ENCODE data around the gene GM2A.
"Not testable (repeated sequence)": the region's sequence is repeated elsewhere in the genome, so short reads cannot be mapped to it uniquely, and the experiment has no call there.

GM2A gene

DNA sequence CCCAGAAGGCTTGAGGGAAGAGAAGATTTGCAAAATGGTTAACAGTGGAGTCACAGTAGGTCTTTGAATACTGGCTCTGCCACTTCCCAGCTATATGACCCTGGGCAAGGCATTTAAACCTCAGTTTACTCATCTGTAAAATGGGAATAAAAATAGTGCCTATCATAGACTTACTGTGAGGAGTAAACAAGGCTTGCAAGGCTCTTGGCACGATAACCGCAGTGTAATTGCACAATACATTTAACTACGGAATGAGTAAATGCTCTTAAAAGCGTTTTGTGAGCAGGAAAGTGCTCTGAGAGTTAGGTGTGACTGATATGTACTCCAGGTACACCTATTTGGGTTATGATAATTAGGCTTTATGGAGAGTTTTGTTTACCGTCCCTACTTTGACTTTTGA, 42.2 kb downstream of the GM2A start:
- DNase-seq = no peak

DNA sequence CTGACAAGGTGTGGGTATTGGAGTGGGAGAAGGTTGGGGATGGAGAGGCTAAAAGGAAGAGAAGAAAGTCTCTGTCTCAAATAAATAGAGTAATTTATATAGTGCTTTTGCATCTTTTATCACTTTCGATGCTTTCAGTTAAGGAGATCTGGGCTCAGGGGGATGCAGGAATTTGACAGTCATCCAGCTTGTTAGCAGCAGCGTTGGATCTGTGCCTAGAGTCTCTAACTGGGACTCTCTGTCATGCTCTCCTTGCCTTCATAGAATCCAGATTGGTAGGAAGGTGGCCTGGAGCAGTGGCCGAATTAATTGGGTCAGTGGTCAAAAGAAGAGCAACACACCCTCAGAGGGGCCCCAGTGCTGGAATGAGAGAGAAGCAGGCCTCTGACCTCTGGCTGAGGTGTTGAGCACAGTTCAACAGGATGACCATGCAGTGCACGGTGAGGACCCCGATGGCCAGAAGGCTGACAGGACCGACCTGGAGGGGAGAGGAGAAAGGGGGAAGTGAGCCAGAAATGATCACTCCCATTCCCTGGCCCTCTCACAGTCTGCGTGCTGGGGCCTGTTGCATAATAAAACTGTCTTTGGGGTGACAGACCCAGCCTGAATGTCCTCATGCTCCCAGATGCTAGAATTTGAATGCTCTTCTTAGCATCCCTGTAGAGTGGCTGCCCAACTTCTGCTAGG, 42.9 kb downstream of the GM2A start:
- no peak for DNase-seq

DNA sequence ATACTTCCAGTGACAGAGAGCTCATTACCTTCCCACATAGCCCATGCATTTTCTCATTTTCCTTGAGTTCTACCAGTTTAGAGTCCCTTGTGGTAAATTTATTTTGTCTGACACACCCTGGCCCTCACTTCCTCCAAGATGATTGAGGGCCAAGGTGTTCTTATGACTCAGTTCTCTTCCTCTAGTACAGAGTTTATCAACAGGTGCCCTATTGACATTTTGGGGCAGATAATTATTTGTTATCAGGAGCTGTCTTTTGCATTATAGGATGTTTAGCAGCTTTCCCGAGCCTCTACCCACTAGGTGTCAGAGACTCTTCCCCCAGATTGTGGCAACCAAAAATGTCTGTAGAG, 43.5 kb downstream of the GM2A start:
- no peak for DNase-seq

DNA sequence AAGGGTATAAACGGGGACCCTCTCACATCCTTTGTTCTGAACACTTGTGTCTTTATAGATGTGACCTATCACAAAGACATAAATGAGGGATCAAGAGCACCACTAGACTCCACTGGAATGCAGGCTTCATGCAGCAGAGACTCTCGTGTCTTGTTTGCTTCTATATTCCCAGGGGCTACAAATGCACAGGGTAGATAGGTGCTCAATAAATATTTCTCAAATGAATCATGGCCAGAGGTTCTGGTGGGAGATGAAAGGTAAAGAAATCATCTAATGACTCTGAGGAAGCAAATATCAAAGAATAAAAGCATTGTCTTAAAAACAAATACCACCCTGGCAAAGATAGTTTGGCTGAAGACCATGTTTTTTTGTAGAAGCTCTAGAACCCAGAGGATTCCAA, 44.0 kb downstream of the GM2A start:
- DNase-seq = no peak

DNA sequence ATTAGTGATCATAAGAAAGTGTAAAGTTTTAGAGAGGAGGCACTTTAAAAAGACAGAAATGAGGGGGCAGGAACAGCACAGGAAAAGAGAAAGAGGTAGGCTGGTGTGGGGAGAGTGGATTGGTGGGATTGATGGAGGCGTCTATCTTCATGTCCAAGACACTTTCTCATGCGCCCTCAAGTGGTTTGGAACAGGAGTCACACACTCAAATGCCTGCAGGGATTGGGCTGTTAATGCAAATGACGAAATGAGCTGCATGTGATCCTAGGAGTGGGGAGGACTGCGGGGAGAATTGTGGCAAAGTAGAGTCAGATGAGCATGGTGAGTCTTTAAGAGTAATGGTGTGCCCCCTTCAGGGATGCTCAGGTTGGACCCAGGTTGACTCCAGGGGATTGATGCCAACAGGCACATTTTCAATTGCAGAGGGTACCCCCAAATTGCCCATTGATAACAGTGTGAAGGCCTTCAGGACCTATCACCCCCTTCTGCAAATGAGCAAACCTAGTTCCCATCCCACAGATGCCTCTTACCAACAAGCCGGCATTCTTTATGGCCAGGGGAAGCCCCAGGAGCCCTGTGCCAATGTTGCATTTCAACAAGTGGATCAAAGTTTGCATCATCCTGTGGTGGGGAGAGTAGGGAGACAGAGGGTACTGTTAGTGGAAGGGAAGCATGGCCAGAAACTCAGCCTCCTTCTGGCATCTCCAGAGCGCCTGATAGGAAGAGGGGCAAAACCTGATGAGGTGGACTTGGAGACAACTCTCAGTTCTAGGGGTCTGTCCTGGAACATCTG, 45.3 kb downstream of the GM2A start:
- DNase-seq = peak; percentile 43

DNA sequence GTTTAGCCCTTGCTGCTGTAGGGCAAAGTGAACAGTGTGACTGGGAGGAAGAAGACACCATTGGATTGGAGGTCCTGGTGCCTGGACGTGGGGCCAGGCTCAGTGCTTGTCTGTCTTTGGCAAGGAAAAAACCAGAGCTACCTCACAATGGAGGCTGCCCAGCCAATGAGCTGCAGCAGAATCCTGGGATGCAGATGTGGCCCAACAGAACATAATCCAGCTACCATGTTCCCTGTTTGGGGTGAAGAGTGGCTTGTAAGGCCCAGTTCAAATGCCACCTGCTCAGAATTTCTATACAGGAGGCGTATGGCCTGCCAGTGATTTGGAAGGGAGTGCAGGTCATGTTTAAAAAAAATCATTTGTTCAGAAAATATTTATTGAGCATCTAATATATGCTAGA, 50.7 kb downstream of the GM2A start, which contains the start of gene SLC36A3:
SLC36A3 (minus strand) TSS at position 101 of the 400 bp plus-strand sequence. CDS start 412 bp downstream, outside the sequence.
- no peak for DNase-seq

DNA sequence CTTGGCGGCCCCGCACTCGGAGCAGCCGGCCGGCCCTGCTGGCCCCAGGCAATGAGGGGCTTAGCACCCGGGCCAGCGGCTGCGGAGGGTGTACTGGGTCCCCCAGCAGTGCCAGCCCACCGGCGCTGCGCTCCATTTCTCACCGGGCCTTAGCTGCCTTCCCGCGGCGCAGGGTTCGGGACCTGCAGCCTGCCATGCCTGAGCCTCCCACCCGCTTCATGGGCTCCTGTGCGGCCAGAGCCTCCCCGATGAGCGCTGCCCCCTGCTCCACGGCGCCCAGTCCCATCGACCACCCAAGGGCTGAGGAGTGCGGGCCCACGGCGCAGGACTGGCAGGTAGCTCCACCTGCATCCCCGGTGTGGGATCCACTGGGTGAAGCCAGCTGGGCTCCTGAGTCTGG, 56.3 kb downstream of the GM2A start:
- not testable (repeated sequence) for DNase-seq

DNA sequence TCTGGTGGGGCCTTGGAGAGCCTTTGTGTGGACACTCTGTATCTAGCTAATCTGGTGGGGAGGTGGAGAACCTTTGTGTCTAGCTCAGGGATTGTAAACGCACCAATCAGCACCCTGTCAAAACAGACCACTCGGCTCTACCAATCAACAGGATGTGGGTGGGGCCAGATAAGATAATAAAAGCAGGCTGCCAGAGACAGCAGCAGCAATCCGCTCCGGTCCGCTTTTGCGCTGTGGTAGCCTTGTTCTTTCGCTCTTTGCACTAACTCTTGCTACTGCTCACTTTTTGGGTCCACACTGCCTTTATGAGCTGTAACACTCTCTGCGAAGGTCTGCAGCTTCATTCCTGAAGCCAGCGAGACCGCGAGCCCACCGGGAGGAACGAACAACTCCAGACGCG, 56.8 kb downstream of the GM2A start:
- not testable (repeated sequence) for DNase-seq

DNA sequence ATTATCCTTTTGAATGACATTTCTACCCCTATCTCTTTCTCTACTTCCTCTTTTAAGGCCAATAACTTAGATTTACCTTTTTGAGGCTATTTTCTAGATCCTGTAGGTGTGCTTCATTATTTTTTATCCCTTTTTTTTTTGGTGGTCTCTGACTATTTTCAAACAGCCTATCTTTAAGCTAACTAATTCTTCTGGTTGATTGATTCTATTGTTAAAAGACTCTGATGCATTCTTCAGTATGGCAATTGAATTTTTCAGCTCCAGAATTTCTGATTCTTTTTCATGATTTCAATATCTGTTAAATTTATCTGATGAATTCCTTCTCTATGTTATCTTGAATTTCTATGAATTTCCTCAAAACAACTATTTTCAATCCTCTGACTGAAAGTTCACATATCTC, 57.9 kb downstream of the GM2A start:
- no peak for DNase-seq

DNA sequence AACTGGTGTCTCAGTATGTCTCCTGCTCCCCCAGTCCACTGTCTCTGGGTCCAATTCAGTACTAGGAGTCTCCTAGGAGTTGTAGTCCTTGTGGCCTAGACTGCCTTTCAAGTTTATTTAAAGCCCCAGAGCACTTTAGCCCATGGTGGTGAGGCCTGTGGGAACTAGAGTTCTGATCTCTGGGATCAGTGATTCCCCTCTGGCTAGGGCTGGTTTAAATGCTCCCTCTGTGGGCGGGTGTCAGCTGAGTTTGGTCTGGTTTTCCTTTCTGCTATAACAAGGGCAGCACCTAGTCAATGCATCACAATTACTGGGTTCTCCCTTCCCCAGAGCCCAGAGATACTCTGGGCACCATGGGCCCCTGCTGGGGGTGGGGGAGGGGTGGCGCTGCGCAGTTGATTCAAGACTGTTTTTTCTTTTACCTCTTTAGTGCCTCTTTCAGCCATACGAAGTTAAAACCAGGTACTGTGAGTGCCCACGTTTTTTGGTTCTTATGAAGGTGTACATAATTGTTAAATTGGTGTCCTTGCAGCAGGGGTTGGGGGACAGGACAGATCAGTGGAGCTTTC, 59.9 kb downstream of the GM2A start:
- no peak for DNase-seq

DNA sequence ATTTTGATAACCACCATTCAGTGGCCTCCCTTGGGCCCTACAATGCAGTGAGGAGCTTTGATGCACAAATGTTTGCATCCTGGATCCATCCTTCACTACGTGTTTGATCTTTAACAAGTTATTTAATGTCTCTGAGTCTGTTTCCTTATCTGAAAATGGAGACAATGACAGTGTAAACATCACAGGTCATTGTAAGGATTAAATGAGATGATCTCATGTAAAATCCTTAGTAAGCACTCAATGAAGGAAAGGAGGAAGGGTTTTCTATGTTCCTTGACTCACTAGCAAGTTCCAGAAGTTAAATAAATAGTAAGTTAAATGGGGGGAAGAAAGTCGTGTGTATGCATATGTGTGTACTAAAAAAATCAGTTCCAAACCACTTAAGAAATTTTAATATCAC, 60.4 kb downstream of the GM2A start:
- DNase-seq = no peak

DNA sequence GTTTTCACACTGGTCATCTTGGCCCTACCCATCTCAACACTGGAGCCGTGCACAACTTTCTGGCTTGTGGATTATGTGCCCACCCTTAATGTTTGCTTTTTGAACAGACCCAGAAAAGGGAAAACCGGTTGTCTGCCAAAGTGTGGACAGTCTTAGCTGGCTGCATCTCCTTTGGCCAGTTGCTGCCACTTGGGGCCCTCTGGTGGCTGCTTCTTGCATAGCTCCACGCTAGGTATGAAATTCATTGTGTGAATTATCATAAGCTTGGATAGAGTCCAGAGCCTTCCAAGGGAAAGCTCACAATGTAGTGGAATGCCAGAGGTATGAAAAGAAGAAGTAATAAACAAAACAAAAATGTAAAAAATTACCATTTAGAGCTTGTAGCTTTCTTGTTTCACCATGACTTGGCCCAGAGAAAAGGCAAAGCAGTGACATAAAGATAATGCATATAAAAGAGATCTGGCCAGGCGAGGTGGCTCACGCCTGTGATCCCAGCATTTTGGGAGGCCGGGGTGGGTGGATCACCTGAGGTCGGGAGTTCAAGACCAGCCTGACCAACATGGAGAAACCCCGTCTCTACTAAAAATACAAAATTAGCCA, 63.1 kb downstream of the GM2A start:
- peak; percentile 45 for DNase-seq

DNA sequence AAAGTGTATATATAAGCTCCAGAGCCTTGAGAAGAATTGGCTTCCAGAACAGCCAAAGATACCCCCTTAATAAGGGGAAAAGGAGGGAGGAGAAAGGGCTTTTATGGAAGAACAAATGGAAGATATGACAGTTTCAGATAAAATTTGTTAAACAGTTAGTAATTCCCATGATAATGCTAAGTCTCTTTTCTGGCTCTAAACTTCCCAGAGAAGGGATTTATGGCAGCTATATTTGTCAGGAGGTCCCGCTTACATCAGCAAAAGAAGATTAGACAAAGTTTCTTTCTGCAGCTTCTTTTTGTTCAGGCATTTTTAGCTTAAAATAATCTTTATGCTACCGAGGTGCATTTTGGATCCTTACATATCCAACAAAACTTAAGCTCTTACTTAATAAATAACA, 64.9 kb downstream of the GM2A start:
- no peak for DNase-seq

DNA sequence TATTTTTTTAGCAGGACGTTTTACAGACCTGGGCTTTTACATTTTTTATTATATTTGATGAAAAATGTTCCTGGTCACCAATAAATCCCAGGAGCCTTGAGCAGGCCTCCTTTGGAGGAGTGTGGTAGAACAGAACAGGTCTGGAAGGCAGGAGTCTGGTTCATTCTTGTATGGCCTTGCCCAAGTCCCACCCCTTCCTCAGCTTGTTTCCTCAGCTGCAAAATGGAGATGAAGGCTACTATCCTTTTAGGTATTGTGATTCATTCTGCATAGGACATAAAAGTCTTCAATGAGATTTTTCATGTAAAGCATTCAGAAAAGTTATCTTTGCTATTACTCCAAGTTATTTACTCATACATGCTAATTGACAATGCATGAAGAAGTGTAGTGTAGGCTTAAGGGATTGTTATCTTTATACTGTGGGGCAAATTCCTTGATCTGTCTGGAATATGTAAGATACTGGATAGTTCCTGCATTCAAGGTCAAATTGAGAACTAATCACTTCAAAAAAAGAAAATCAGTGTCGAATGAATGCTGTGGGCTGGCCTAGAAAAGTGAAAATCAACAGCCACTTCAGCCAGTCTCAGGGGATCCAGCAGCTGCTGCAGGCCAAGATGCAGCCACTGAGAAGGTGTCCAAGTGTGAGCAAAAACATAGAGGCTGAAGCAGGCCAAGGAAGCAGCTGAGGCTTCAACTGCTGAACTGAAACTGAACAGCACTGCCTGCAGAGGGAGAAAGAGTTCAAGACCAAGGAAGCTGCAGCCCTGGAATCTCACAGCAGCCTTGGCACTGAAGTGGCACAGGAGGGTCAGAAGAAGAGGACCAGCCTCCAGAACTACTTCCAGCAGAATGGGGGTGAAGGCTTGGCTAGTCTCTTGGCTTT, 66.1 kb downstream of the GM2A start:
- DNase-seq = no peak

Data from fibroblast of skin of abdomen (primary cell).